ENCODE measurements around the gene TSHB. TPM values are rescaled to one million over a fixed set of nuclear protein-coding genes. Genes with fewer than 3 reads are reported as not detected.
"Not testable (repeated sequence)": the region's sequence is repeated elsewhere in the genome, so short reads cannot be mapped to it uniquely, and the experiment has no call there.

TSHB gene
- total RNA-seq, 1 donor from 2014 or later: not detected

DNA sequence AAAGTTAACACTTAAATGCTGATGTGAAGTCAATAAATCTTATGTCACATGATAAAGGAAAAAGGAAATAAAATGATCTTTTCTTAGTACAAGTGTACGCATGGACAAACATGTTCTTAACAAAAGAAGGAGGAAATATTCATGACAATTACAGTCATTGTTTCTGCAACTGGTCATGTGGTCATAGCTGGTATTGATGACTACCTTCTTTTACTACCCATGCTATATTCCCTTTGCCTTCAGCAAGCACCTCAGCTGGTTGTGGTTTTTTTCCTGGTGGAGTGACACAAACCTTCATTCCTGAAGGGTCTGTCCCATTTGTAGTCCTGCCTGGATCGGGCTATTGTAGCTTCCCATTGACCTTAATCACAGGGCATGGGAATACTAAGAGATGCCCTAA lies 23.4 kb upstream of the TSHB start:
- intact Hi-C loops (cut with micrococcal nuclease): no loop called here
- CTCF ChIA-PET: no interaction called here

DNA sequence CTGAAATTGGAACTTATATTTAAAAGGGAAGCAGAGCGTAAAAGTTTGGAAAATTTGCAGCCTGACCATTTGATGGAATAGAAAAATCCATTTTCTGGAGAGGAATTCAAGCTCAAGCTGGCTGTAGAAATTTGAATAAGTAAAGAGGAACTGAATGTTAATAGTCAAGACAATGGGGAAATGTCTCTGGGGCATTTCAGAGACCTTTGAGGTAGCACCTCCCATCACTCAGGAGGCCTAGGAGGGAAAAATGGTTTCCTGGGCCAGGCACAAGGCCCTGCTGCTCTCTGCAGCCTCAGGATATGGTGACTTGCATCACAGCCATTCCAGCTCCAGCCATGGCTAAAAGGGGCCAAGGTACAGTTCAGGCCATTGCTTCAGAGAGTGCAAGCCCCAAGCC lies 17.6 kb upstream of the TSHB start:
- CTCF ChIA-PET: no interaction called here

More for the DNA sequence above, 23.4 kb upstream of the TSHB start:
- Mint-ChIP-seq H3K4me1 (no peaks in the 10 kb centered on the region), H3K27me3 (peaks cover 11% of the 10 kb centered on the region), H3K9me3 (no peaks in the 10 kb centered on the region), H3K27ac (no peak overlapping the region), H3K4me3 (no peak overlapping the region), H3K36me3 (ENCODE audit: low read depth) (no peaks in the 10 kb centered on the region)
- TF ChIP-seq, protein P1, sequence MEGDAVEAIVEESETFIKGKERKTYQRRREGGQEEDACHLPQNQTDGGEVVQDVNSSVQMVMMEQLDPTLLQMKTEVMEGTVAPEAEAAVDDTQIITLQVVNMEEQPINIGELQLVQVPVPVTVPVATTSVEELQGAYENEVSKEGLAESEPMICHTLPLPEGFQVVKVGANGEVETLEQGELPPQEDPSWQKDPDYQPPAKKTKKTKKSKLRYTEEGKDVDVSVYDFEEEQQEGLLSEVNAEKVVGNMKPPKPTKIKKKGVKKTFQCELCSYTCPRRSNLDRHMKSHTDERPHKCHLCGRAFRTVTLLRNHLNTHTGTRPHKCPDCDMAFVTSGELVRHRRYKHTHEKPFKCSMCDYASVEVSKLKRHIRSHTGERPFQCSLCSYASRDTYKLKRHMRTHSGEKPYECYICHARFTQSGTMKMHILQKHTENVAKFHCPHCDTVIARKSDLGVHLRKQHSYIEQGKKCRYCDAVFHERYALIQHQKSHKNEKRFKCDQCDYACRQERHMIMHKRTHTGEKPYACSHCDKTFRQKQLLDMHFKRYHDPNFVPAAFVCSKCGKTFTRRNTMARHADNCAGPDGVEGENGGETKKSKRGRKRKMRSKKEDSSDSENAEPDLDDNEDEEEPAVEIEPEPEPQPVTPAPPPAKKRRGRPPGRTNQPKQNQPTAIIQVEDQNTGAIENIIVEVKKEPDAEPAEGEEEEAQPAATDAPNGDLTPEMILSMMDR (IDR thresholded peaks at IDR 0.05): no peak
- ATAC-seq (ENCODE audit: low read depth) (no peak), DNase-seq (no peak)
- POLR2A ChIA-PET: no interaction called here

DNA sequence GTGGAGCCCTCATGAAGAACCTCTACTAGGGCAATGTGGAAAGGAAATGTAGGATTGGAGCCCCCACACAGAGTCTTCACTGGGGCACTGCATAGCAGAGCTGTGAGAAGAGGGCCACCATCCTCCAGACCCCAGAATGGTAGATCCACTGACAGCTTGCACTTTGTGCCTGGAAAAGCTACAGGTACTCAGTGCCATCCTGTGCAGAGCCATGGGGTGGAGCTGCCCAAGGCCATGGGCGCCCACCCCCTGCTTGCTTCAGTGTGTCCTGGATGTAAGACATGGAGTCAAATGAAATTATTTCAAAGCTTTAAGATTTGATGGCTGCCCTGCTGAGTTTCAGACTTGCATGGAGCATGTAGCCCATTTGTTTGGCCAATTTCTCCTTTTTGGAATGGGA lies 17.2 kb upstream of the TSHB start:
- ATAC-seq (ENCODE audit: low read depth) (no peak), DNase-seq (no peak)
- POLR2A ChIA-PET: no interaction called here
- Mint-ChIP-seq H3K27ac (no peak overlapping the region), H3K36me3 (ENCODE audit: low read depth) (no peaks in the 10 kb centered on the region), H3K4me3 (no peak overlapping the region), H3K4me1 (no peaks in the 10 kb centered on the region), H3K27me3 (no peaks in the 10 kb centered on the region), H3K9me3 (no peaks in the 10 kb centered on the region)
- CTCF ChIA-PET: no interaction called here
- intact Hi-C loops (cut with micrococcal nuclease): no loop called here
- TF ChIP-seq, protein P1 (IDR thresholded peaks at IDR 0.05): no peak

More for the DNA sequence above, 17.6 kb upstream of the TSHB start:
- H3K4me3 Mint-ChIP-seq: no peak overlapping the region
- POLR2A ChIA-PET: no interaction called here
- no peak for DNase-seq
- no peak for ATAC-seq (ENCODE audit: low read depth)
- no peaks in the 10 kb centered on the region for H3K9me3 Mint-ChIP-seq
- H3K27ac Mint-ChIP-seq: no peak overlapping the region
- intact Hi-C loops (cut with micrococcal nuclease): no loop called here
- no peaks in the 10 kb centered on the region for H3K4me1 Mint-ChIP-seq
- no peaks in the 10 kb centered on the region for H3K27me3 Mint-ChIP-seq
- TF ChIP-seq, protein P1 (IDR thresholded peaks at IDR 0.05): no peak
- H3K36me3 Mint-ChIP-seq (ENCODE audit: low read depth): no peaks in the 10 kb centered on the region

DNA sequence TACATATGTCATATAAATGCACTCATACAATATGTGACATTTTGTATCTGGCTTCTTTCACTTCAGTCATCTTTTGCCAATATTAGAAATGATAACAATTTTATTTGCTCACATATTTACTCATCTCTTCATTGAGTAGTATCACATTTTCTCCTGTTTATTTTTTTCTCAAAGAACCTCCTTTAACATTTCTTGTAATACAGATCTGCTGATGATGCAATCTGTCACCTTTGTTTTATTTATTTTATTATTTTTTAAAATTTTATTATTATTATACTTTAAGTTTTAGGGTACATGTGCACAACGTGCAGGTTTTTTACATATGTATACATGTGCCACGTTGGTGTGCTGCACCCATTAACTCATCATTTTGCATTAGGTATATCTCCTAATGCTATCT lies 15.8 kb upstream of the TSHB start:
- no peaks in the 10 kb centered on the region for H3K4me1 Mint-ChIP-seq
- TF ChIP-seq, protein P1 (IDR thresholded peaks at IDR 0.05): no peak
- no peak for ATAC-seq (ENCODE audit: low read depth)
- no peak overlapping the region for H3K27ac Mint-ChIP-seq
- H3K4me3 Mint-ChIP-seq: no peak overlapping the region
- H3K36me3 Mint-ChIP-seq (ENCODE audit: low read depth): no peaks in the 10 kb centered on the region
- no peak for DNase-seq
- peaks cover 3% of the 10 kb centered on the region for H3K27me3 Mint-ChIP-seq
- ChIA-PET CTCF (no interaction called here), POLR2A (no interaction called here)
- H3K9me3 Mint-ChIP-seq: no peaks in the 10 kb centered on the region
- intact Hi-C loops (cut with micrococcal nuclease): no loop called here

DNA sequence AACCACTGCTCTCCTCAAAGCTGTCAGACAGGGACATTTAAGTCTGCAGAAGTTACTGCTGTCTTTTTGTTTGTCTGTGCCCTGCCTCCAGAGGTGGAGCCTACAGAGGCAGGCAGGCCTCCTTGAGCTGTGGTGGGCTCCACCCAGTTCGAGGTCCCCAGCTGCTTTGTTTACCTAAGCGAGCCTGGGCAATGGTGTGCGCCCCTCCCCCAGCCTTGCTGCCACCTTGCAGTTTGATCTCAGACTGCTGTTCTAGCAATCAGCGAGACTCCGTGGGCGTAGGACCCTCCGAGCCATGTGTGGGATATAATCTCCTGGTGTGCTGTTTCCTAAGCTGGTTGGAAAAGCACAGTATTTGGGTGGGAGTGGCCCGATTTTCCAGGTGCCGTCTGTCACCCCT lies 10.1 kb upstream of the TSHB start:
- POLR2A ChIA-PET; intact Hi-C loops (cut with micrococcal nuclease); CTCF ChIA-PET; H3K27ac Mint-ChIP-seq; H3K4me3 Mint-ChIP-seq; H3K9me3 Mint-ChIP-seq; DNase-seq; H3K36me3 Mint-ChIP-seq (ENCODE audit: low read depth); H3K4me1 Mint-ChIP-seq; ATAC-seq (ENCODE audit: low read depth): not testable (repeated sequence)
- H3K27me3 Mint-ChIP-seq: peaks cover 22% of the 10 kb centered on the region

DNA sequence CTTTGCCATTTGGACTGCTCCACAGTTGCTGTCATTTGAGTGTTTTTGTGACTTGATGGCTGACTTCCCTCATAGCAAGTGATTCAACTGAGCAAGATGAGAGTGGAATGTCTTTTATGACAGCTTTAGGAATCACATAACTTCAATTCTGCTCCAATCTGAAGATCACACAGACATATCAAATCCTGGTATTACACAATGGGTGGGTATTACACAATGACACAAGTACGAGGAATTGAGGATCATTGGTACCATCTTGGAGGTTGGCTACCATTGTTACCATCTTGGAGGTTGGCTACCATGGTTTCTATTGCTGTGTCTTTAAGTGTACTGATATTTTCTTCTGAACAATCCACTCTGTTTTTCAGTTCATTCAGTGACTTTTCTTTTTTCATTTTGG lies 8.5 kb upstream of the TSHB start:
- intact Hi-C loops (cut with micrococcal nuclease): no loop called here
- Mint-ChIP-seq H3K9me3 (no peaks in the 10 kb centered on the region), H3K4me1 (no peaks in the 10 kb centered on the region), H3K27ac (no peak overlapping the region), H3K36me3 (ENCODE audit: low read depth) (no peaks in the 10 kb centered on the region), H3K4me3 (no peak overlapping the region), H3K27me3 (peaks cover 22% of the 10 kb centered on the region)
- POLR2A ChIA-PET: no interaction called here
- TF ChIP-seq, protein P1 (IDR thresholded peaks at IDR 0.05): no peak
- DNase-seq (no peak), ATAC-seq (ENCODE audit: low read depth) (no peak)
- CTCF ChIA-PET: no interaction called here

Data from activated B cell treated with CpG ODN at 0.5 μM for 24 hours (primary cell).